Trophoblast cell (in vitro differentiated cells and primary cell): ENCODE data around the gene SNX25.

Source experiments
- DNase-seq, 2 donors: peaks; one replicate each; pipeline ENCODE4 v3.0.0-alpha.2; 2016
- H2AFZ ChIP-seq: 2 replicates; pipeline ENCODE4 v1.6.1; 2013; ENCODE audit warnings: low read length, moderate library complexity, mild to moderate bottlenecking; ENCODE audit not compliant: insufficient read depth, poor library complexity
- H2AK5ac ChIP-seq: 2 replicates; pipeline ENCODE4 v1.6.1; 2013; ENCODE audit warnings: mild to moderate bottlenecking, low read length
- H2BK120ac ChIP-seq: 2 replicates; pipeline ENCODE4 v1.6.1; 2013; ENCODE audit warnings: low read length, mild to moderate bottlenecking, moderate library complexity; ENCODE audit not compliant: insufficient read depth, poor library complexity
- H2BK12ac ChIP-seq: 2 replicates; pipeline ENCODE4 v1.6.1; 2013; ENCODE audit warnings: mild to moderate bottlenecking, low read length, moderate library complexity
- H2BK5ac ChIP-seq: 2 replicates; pipeline ENCODE4 v1.6.1; 2013; ENCODE audit warnings: low read length, low read depth, moderate library complexity, mild to moderate bottlenecking; ENCODE audit not compliant: poor library complexity
- H3K14ac ChIP-seq: 2 replicates; pipeline ENCODE4 v1.6.1; 2013; ENCODE audit warnings: mild to moderate bottlenecking, low read length
- H3K18ac ChIP-seq: 2 replicates; pipeline ENCODE4 v1.6.1; 2013; ENCODE audit warnings: mild to moderate bottlenecking, low read length
- H3K23ac ChIP-seq: 2 replicates; pipeline ENCODE4 v1.6.1; 2013; ENCODE audit warnings: low read length
- H3K27ac ChIP-seq: 2 replicates; pipeline ENCODE4 v1.5.1; 2013; ENCODE audit warnings: low read depth, mild to moderate bottlenecking, inconsistent platforms, low read length, moderate library complexity
- H3K27me3 ChIP-seq: 2 replicates; pipeline ENCODE4 v1.6.1; 2013; ENCODE audit warnings: inconsistent platforms, mild to moderate bottlenecking, low read length, moderate library complexity; ENCODE audit not compliant: insufficient read depth
- H3K36me3 ChIP-seq, 2 experiments: 1 replicate in 1 of 2; 2 replicates in 1 of 2; pipeline ENCODE4 v1.6.1; 2013; ENCODE audit warnings: low read length in 2 of 2, mild to moderate bottlenecking in 2 of 2, moderate library complexity in 1 of 2; ENCODE audit not compliant: insufficient read depth in 2 of 2, control insufficient read depth in 1 of 2
- H3K4ac ChIP-seq: 2 replicates; pipeline ENCODE4 v1.6.1; 2013; ENCODE audit warnings: low read depth, mild to moderate bottlenecking, low read length, moderate library complexity
- H3K4me1 ChIP-seq, 2 experiments: 1 replicate in 1 of 2; 2 replicates in 1 of 2; pipeline ENCODE4 v1.6.1; 2013; ENCODE audit warnings: low read length in 2 of 2, mild to moderate bottlenecking in 2 of 2, moderate library complexity in 1 of 2; ENCODE audit not compliant: insufficient read depth in 2 of 2, control insufficient read depth in 1 of 2
- H3K4me2 ChIP-seq: 2 replicates; pipeline ENCODE4 v1.6.1; 2013; ENCODE audit warnings: inconsistent platforms, mild to moderate bottlenecking, low read length, moderate library complexity
- H3K4me3 ChIP-seq: 2 replicates; pipeline ENCODE4 v1.5.1; 2013; ENCODE audit warnings: mild to moderate bottlenecking, low read depth, low read length, inconsistent platforms
- H3K79me1 ChIP-seq: one replicate; pipeline ENCODE4 v1.6.1; 2013; ENCODE audit warnings: low read length
- H3K79me2 ChIP-seq: 2 replicates; pipeline ENCODE4 v1.6.1; 2013; ENCODE audit warnings: low read length, mild to moderate bottlenecking; ENCODE audit not compliant: control insufficient read depth, insufficient read depth, poor library complexity
- H3K9ac ChIP-seq: 2 replicates; pipeline ENCODE4 v1.6.1; 2013; ENCODE audit warnings: mild to moderate bottlenecking, low read length
- H3K9me3 ChIP-seq: 2 replicates; pipeline ENCODE4 v1.6.1; 2013; ENCODE audit warnings: low read depth, mild to moderate bottlenecking, control low read depth, inconsistent platforms, low read length; ENCODE audit not compliant: insufficient read depth
- H4K12ac ChIP-seq: 2 replicates; pipeline ENCODE4 v1.6.1; 2013; ENCODE audit warnings: low read depth, mild to moderate bottlenecking, low read length, moderate library complexity
- H4K8ac ChIP-seq: 2 replicates; pipeline ENCODE4 v1.6.1; 2013; ENCODE audit warnings: low read depth, mild to moderate bottlenecking, low read length, moderate library complexity
- H4K91ac ChIP-seq: one replicate; pipeline ENCODE4 v1.6.1; 2013; ENCODE audit warnings: low read depth, mild to moderate bottlenecking, low read length, moderate library complexity
- WGBS: extraction: QIAGEN DNeasy Blood & Tissue Kit; methylation state at CpG from one replicate; pipeline ENCODE4 v1.1.7; 2013; ENCODE audit warnings: missing lambda C conversion rate; ENCODE audit not compliant: insufficient read length, insufficient coverage; ENCODE audit errors: extremely low coverage; 5-methylcytosine and 5-hydroxymethylcytosine counted together

Gene SNX25

DNA sequence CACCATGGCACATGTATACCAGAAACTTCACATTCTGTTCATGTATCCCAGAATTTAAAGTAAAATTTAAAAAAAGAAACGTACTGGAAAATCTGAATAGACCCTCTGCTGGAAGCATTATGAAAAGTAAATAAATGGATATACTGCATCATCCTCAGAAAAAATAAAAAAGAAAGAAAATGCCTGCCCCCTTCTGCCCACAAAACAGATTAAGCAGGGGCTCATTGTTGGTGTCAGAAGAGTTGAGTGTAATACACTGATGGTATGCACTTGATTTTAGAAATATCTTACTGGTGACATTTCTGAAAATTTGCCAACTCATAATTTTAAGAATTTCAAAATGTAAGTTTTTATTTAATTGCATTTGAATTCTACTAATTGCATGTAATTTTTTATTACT lies 108.5 kb downstream of the SNX25 start:
- Histone ChIP-seq H3K4me1 (no peaks in the 10 kb centered on the region), H3K79me1 (no peaks in the 10 kb centered on the region), H4K8ac (no peak overlapping the region), H2AFZ (no peak overlapping the region), H4K12ac (no peak overlapping the region), H3K79me2 (no peaks in the 10 kb centered on the region), H3K4me3 (no peak overlapping the region), H3K4ac (no peak overlapping the region), H2BK12ac (no peak overlapping the region), H3K18ac (no peak overlapping the region), H3K9me3 (no peaks in the 10 kb centered on the region), H3K36me3 (peaks cover 5 to 14% of the 10 kb centered on the region in 2 experiments), H4K91ac (no peak overlapping the region), H3K23ac (no peak overlapping the region), H3K27ac (no peak overlapping the region), H3K27me3 (no peaks in the 10 kb centered on the region), H2AK5ac (no peak overlapping the region), H3K4me2 (no peak overlapping the region), H3K9ac (no peak overlapping the region), H3K14ac (no peak overlapping the region), H2BK120ac (no peak overlapping the region), H2BK5ac (no peak overlapping the region)
- no CpG with 5 or more reads among the region's 1 CpG for WGBS
- DNase-seq = no peak

- no peak overlapping the region for H3K18ac ChIP-seq
- no peak overlapping the region for H3K27ac ChIP-seq
- H4K91ac ChIP-seq = no peak overlapping the region
- no peak overlapping the region for H2AFZ ChIP-seq
- DNase-seq = no peak
- H3K4me1 ChIP-seq = no peaks in the 10 kb centered on the region
- no peak overlapping the region for H3K14ac ChIP-seq
- no peaks in the 10 kb centered on the region for H3K79me1 ChIP-seq
- no peak overlapping the region for H3K23ac ChIP-seq
- no peaks in the 10 kb centered on the region for H3K9me3 ChIP-seq
- H3K27me3 ChIP-seq = no peaks in the 10 kb centered on the region
- H3K4ac ChIP-seq = no peak overlapping the region
- H3K4me3 ChIP-seq = no peak overlapping the region
- WGBS = no CpG with 5 or more reads among the region's 2 CpGs
- H2AK5ac ChIP-seq = no peak overlapping the region
- H2BK5ac ChIP-seq = no peak overlapping the region
- peaks cover 5 to 14% of the 10 kb centered on the region in 2 experiments for H3K36me3 ChIP-seq
- no peak overlapping the region for H3K9ac ChIP-seq
- no peak overlapping the region for H4K8ac ChIP-seq
- H4K12ac ChIP-seq = no peak overlapping the region
- no peak overlapping the region for H3K4me2 ChIP-seq
- no peak overlapping the region for H2BK120ac ChIP-seq
- H2BK12ac ChIP-seq = no peak overlapping the region
- H3K79me2 ChIP-seq = no peaks in the 10 kb centered on the region
Measured at GRCh38 chr4:185318679-185319078, 109.3 kb downstream of the SNX25 start.

GRCh38 chr4:185322803-185323202 lies 113.4 kb downstream of the SNX25 start:
- Histone ChIP-seq H4K91ac (no peak overlapping the region), H3K27ac (no peak overlapping the region), H3K18ac (no peak overlapping the region), H2BK12ac (no peak overlapping the region), H3K79me2 (no peaks in the 10 kb centered on the region), H2AK5ac (no peak overlapping the region), H3K4me2 (no peak overlapping the region), H3K27me3 (no peaks in the 10 kb centered on the region), H3K4me1 (no peaks in the 10 kb centered on the region), H3K9me3 (no peaks in the 10 kb centered on the region), H3K36me3 (peaks cover 5 to 8% of the 10 kb centered on the region in 2 experiments), H3K79me1 (no peaks in the 10 kb centered on the region), H3K4ac (no peak overlapping the region), H3K14ac (no peak overlapping the region), H2AFZ (no peak overlapping the region), H2BK120ac (no peak overlapping the region), H3K9ac (no peak overlapping the region), H4K12ac (no peak overlapping the region), H4K8ac (no peak overlapping the region), H3K4me3 (no peak overlapping the region), H3K23ac (no peak overlapping the region), H2BK5ac (no peak overlapping the region)
- DNase-seq = peak; percentile 46 to 78
- WGBS = no CpG with 5 or more reads among the region's 2 CpGs

DNA sequence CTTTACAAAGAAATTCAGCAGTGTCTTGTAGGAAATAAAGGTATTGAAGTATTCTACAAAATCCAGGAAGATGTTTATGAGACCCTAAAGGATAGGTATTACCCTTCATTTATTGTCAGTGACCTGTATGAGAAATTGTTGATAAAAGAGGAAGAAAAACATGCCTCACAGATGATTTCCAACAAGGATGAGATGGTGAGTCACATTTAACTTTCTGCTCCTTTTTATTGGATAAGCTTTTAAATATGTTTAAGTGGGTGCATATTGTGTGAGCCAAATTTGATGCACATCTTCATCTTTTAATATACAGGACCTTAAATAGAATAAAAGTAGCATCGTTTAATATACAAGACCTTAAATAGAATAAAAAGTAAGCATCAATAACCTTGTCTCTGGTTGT lies 114.2 kb downstream of the SNX25 start:
- Histone ChIP-seq H4K12ac (no peak overlapping the region), H3K23ac (no peak overlapping the region), H2BK5ac (no peak overlapping the region), H4K91ac (no peak overlapping the region), H3K9me3 (peaks cover 1% of the 10 kb centered on the region), H2BK120ac (no peak overlapping the region), H2AK5ac (no peak overlapping the region), H3K9ac (no peak overlapping the region), H3K4me1 (no peaks in the 10 kb centered on the region), H3K79me1 (no peaks in the 10 kb centered on the region), H3K36me3 (peaks cover 6 to 9% of the 10 kb centered on the region in 2 experiments), H3K14ac (no peak overlapping the region), H3K4ac (no peak overlapping the region), H3K4me2 (no peak overlapping the region), H3K18ac (no peak overlapping the region), H3K27ac (no peak overlapping the region), H3K27me3 (no peaks in the 10 kb centered on the region), H2AFZ (no peak overlapping the region), H4K8ac (no peak overlapping the region), H2BK12ac (no peak overlapping the region), H3K4me3 (no peak overlapping the region), H3K79me2 (no peaks in the 10 kb centered on the region)
- peak in 1 of 2 donors; percentile 27 for DNase-seq
- WGBS = no CpG with 5 or more reads among the region's 1 CpG
